ENCODE measurements around the gene SCNM1.

- TF ChIP-seq EZH2 (IDR thresholded peaks at IDR 0.05; ENCODE audit: low read length, missing control alignments): no peak
- TF ChIP-seq CTCF (conservative IDR thresholded peaks at IDR 0.05 in 1 of 2, IDR thresholded peaks at IDR 0.05 in 1 of 2; ENCODE audit: low read depth in 1 of 2, low read length in 2 of 2): no peak
These were observed 27.9 kb downstream of the SCNM1 start for GRCh38 chr1:151193856-151194255.
